Esophagus (tissue), 2 donors: ENCODE results near the gene FOXK2. TPM values are rescaled to one million over a fixed set of nuclear protein-coding genes. Genes with fewer than 3 reads are reported as not detected.

Source experiments
- H3K27ac ChIP-seq, 2 donors: one replicate each; pipeline ENCODE4 v1.5.1; 2013; ENCODE audit warnings: low read depth in 2 of 2, mild to moderate bottlenecking in 2 of 2, inconsistent platforms in 1 of 2, low read length in 1 of 2, moderate library complexity in 1 of 2
- H3K27me3 ChIP-seq, 2 donors: one replicate each; pipeline ENCODE4 v1.6.1; 2013; ENCODE audit warnings: low read length in 2 of 2, control low read depth in 1 of 2, mild to moderate bottlenecking in 1 of 2; ENCODE audit not compliant: insufficient read depth in 2 of 2, control insufficient read depth in 1 of 2
- H3K36me3 ChIP-seq, 2 donors: one replicate each; pipeline ENCODE4 v1.6.1; 2013; ENCODE audit warnings: low read length in 1 of 2; ENCODE audit not compliant: control insufficient read depth in 2 of 2, insufficient read depth in 2 of 2
- H3K4me1 ChIP-seq, 2 donors: one replicate each; pipeline ENCODE4 v1.6.1; 2013; ENCODE audit warnings: low read length in 1 of 2; ENCODE audit not compliant: control insufficient read depth in 2 of 2, insufficient read depth in 2 of 2
- H3K4me3 ChIP-seq, 2 donors: one replicate each; pipeline ENCODE4 v1.5.1; 2013; ENCODE audit warnings: low read length in 2 of 2, mild to moderate bottlenecking in 2 of 2, low read depth in 1 of 2, moderate library complexity in 1 of 2
- H3K9me3 ChIP-seq, 2 donors: one replicate each; pipeline ENCODE4 v1.6.1; 2013; ENCODE audit warnings: mild to moderate bottlenecking in 2 of 2, low read depth in 1 of 2, low read length in 1 of 2, moderate library complexity in 1 of 2; ENCODE audit not compliant: control insufficient read depth in 2 of 2, insufficient read depth in 1 of 2
- WGBS, 2 donors: extraction: QIAGEN DNeasy Blood & Tissue Kit; methylation state at CpG; one replicate each; pipeline ENCODE4 v1.1.7; 2013; 5-methylcytosine and 5-hydroxymethylcytosine counted together
- polyA plus RNA-seq, 2 donors: library from polyadenylated mRNA; stranded (reverse); fragments of 200-250 nt; gene quantifications; one replicate each; pipeline ENCODE4 v1.2.3, GENCODE V29; 2013
- donor health status: healthy with polysubstance abuse.
- donor health status: Bipolar disorder and iron deficiency.

The FOXK2 gene
- polyA plus RNA-seq, 2 donors, result 15.9 to 20.5 TPM

DNA sequence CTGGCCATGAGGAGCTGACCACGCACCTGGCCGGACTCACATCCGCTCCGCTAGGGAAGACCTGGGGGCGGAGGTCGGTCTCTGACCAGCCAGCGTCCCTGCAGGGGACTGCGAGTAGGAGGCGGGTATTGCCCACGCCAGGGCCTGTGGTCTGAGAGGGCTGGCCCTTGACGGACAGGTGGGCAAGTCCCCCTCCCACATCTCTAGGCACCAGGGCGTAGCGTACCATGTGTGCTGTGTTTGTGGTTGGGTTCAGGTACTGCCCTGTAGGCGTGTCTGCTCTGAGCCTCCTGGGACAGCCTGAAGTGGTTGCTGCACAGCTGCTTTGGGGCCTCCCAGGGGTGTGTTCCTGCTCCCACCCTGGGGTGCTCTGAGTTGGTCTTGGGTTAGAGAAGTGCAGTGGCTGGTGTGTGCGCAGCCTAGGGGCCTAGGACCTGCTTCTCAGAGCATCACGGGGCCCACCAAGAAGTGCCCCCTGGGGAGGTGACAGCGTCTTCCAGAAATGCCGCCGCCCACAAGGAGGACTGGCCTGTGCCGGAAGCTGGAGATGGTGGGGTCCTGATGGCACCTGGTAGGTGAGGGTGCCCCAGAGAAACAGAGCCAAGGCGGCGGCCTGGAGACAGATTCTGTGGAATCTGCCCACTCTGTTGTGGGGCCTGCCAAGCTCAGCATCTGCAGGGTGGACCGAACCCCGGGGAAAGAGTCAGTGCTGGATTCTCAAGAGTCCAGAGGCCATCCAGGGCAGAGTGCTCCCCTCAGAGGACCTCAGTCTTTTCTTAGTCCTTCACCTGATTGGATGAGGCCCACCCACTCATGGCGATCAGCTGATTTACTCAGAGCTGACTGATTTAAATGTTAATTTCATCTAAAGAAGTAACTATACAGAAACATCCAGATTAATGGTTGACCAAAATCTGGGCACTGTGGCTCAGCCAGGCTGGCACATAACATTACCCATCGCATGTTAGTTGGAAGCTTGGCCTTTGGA, 80.4 kb downstream of the FOXK2 start:
- 95 to 96% methylated on average over 25 to 26 of the region's 26 CpGs for WGBS, 2 donors
- Histone ChIP-seq H3K4me1 (peaks cover 0 to 3% of the 10 kb centered on the region in 2 donors), H3K9me3 (no peaks in the 10 kb centered on the region), H3K4me3 (no peak overlapping the region), H3K36me3 (peaks cover 0 to 63% of the 10 kb centered on the region in 2 donors), H3K27me3 (no peaks in the 10 kb centered on the region), H3K27ac (no peak overlapping the region)

DNA sequence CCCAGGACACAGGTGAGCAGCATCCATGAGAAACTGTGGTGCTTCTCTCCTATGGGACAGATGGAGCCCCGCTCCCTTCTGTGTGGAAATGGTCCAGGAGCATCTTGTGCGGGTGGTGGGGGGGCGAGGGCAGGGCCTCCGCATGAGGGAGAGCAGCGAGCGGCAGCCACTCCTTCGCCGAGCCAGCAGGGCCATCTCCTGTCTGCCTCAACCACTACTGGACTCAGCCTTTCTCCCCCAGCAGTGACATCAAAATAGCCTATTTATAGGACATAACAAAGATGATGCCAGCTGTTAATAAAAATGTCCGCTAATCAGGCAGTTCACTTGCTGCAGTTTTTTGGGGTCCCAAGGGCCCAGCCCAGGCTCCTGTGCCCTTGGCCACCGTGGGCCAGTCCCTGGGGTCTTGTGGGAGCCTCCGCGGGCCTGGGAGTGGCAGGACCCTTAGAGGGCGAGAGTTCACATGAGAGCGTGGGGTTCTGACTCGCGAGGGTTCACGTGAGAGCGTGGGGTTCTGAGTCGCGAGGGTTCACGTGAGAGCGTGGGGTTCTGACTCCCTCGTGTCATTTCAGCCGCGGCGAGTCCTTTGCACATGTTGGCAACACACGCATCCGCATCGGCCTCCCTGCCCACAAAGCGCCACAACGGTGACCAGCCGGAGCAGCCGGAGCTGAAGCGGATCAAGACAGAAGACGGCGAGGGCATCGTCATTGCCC, 81.4 kb downstream of the FOXK2 start:
- H3K27me3 ChIP-seq, result no peaks in the 10 kb centered on the region
- no peak overlapping the region for H3K27ac ChIP-seq
- H3K4me3 ChIP-seq, result no peak overlapping the region
- peaks cover 0 to 69% of the 10 kb centered on the region in 2 donors for H3K36me3 ChIP-seq
- peaks cover 1 to 6% of the 10 kb centered on the region in 2 donors for H3K4me1 ChIP-seq
- WGBS, 2 donors, result 96 to 97% methylated on average over 37 of the region's 37 CpGs
- no peaks in the 10 kb centered on the region for H3K9me3 ChIP-seq

DNA sequence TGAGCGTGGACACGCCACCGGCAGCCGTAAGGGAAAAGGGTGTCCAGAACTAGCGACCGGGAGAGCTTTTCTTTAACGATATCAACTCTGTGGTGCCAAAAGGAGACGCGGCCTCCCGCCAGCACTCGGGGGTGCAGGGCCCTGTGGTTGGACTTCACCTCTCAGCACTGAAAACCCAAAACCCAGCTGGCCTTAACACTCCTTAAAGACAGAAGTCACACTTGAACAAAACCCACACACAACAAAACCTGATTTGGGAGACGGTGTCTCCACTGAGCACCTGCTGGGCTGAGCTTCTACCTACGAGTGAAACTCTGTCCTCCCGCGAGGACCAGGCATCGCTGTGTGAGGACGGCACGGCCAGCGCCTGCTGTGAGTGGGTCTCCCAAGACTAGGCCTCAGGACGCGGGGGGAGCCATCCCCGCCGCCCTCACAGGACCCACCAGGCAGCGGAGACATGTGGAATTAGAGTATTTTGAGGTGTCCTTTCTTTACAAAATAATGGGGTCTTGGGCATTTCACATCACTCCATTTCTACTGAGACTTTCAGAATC, 82.0 kb downstream of the FOXK2 start:
- Histone ChIP-seq H3K4me1 (peaks cover 3 to 8% of the 10 kb centered on the region in 2 donors), H3K4me3 (no peak overlapping the region), H3K9me3 (no peaks in the 10 kb centered on the region), H3K27ac (no peak overlapping the region), H3K27me3 (no peaks in the 10 kb centered on the region), H3K36me3 (peaks cover 0 to 64% of the 10 kb centered on the region in 2 donors)
- 95 to 97% methylated on average over 24 of the region's 24 CpGs for WGBS, 2 donors

DNA sequence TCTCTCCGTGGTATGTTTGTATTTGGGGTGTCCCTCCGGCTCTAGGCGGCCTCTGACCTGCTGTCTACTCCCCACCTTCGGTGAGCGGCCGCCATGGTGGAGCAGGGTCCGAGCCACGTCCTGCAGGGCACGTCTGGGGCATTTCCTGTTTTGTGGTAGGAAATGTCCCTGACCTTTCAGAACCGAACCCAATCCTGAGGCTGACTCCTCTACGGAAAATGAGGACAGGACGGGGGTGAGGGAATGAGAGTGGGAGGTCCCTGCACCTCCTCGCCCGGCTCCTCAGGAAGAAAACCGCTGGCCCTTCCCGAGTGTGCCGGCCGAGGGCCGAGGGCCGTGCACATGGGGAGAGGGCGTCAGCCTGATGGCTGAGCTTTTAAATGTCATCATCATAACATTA, 83.0 kb downstream of the FOXK2 start:
- Histone ChIP-seq H3K4me1 (peaks cover 3 to 8% of the 10 kb centered on the region in 2 donors), H3K27me3 (no peaks in the 10 kb centered on the region), H3K9me3 (no peaks in the 10 kb centered on the region), H3K4me3 (no peak overlapping the region), H3K36me3 (peaks cover 0 to 56% of the 10 kb centered on the region in 2 donors), H3K27ac (peak overlapping the region in 1 of 2 donors; percentile 13)
- WGBS, 2 donors, result 77 to 78% methylated on average over 21 of the region's 21 CpGs

DNA sequence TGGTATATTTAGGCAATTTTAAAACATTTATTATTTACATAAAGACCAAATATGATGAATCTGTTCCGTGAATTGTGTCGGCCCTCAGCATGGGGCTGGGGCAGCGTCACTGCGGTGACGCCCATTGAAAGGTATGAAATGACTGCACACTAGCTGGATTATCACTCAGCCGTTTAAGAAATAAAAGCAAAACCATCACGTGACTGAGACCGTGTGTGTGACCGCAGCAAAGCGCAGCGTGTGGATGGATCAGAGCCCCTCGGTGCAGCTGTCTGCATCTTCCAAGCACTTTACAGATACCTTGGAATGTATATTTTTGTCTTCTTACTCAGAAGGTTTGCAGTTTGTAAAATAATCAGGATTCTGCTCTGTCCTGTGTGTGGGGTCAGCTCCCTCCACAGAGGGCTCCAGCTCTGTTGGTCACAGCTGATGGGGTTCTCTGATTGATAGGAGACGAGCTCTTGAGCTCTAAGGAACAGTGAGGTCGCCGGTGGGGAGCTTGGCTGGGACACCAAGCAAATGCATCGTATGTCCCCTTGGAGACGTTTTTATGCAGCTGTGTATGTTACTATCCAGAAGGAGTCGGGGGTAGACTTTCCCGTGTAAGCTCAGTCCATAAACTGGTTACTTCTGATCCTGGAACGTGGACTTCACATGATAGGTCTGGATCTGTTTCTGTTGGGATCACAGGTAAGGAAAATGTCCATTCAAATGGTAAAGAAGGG, 83.6 kb downstream of the FOXK2 start:
- H3K4me1 ChIP-seq, result peaks cover 3 to 8% of the 10 kb centered on the region in 2 donors
- no peak overlapping the region for H3K27ac ChIP-seq
- H3K4me3 ChIP-seq, result no peak overlapping the region
- no peaks in the 10 kb centered on the region for H3K27me3 ChIP-seq
- peaks cover 0 to 56% of the 10 kb centered on the region in 2 donors for H3K36me3 ChIP-seq
- H3K9me3 ChIP-seq, result no peaks in the 10 kb centered on the region
- 85 to 86% methylated on average over 20 of the region's 20 CpGs for WGBS, 2 donors

DNA sequence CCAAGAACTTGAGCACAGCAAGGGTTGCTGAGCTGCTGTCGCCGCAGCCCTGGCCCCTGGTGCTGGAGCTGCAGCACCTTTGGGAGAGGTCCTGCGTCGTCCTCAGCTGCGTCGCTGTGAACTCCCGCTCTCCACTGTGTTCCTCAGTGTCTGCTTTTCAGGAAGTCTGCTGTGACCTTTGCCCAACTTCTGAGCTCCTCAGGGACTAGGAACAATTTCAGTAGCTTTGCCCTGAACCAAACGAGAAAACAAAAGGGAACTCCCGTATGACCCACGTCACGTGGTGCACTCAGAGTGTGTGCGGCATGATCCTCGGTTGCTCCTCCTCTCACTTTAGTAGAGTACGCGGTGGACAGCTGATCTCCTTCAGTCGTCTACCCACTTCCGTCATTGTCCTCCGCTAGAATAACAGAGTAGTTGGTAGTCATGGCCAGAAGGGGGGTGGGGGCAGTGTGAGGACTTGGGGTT, 84.5 kb downstream of the FOXK2 start:
- H3K36me3 ChIP-seq, result peaks cover 0 to 49% of the 10 kb centered on the region in 2 donors
- no peak overlapping the region for H3K4me3 ChIP-seq
- H3K27ac ChIP-seq, result no peak overlapping the region
- 61 to 70% methylated on average over 18 of the region's 18 CpGs for WGBS, 2 donors
- H3K9me3 ChIP-seq, result no peaks in the 10 kb centered on the region
- no peaks in the 10 kb centered on the region for H3K27me3 ChIP-seq
- peaks cover 3 to 8% of the 10 kb centered on the region in 2 donors for H3K4me1 ChIP-seq

DNA sequence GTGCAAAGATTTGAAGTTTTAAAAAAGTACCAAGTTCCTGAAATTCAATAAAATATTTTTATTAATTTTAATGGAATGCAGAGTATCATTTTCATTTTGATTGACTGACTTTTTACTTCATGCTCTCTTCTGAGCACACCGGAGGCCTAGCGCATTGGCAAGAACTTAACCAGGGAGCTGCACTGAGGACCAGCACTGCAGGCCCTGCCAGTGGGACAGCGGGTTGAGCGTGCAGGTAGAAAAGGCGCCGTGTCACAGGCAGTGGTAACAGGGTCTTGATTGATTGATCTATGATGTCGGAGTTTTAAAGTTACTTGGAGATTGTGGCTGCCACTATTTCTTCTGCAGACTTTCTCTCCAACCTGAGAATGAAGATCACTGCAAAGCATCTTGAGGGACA, 85.0 kb downstream of the FOXK2 start:
- H3K27ac ChIP-seq, result no peak overlapping the region
- H3K9me3 ChIP-seq, result no peaks in the 10 kb centered on the region
- 95 to 97% methylated on average over 7 of the region's 7 CpGs for WGBS, 2 donors
- no peaks in the 10 kb centered on the region for H3K27me3 ChIP-seq
- peaks cover 3 to 8% of the 10 kb centered on the region in 2 donors for H3K4me1 ChIP-seq
- peaks cover 0 to 45% of the 10 kb centered on the region in 2 donors for H3K36me3 ChIP-seq
- H3K4me3 ChIP-seq, result no peak overlapping the region

DNA sequence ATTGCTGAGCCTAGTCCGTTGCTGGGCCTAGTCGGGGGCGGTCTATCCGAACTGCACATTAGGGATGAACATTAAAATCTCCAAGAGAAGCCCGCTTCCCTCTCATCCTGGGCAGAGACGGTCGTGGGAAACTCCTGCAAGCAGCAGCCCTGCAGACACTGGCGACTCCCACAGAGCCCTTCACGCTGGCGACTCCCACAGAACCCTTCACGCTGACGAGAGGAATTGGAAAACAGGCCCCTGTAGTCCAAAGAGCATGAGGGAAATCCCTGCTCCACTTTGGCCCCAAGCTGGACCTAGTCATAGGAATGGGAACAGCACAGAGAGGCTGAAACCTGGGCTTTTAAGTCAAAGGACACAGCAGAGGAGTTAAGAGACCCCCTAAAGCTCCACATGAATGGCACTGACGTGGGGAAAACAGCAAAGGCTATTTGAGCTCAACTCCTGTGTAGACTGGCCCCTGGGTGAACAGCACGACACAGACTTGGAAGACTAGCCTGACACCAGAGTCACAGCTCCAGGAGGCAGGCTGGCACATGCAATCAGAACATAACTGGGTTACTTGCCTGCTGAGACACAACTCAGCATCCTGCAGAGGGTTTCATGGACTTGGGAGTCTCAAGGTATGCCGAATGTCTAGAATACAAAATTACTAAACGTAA, 86.5 kb downstream of the FOXK2 start:
- Histone ChIP-seq H3K27ac (peak overlapping the region in 1 of 2 donors; percentile 57), H3K27me3 (no peaks in the 10 kb centered on the region), H3K36me3 (peaks cover 0 to 33% of the 10 kb centered on the region in 2 donors), H3K9me3 (no peaks in the 10 kb centered on the region), H3K4me1 (peaks cover 3 to 8% of the 10 kb centered on the region in 2 donors), H3K4me3 (no peak overlapping the region)
- WGBS, 2 donors, result 64 to 74% methylated on average over 16 of the region's 16 CpGs
